ENCODE measurements around the gene NPAS3. TPM values are rescaled to one million over a fixed set of nuclear protein-coding genes. Genes with fewer than 3 reads are reported as not detected.

The NPAS3 gene
- total RNA-seq, 2 experiments from 2014 or later, result not detected

GRCh38 chr14:33606591-33606990 is 667.9 kb downstream of the NPAS3 start:
- ChIA-PET CTCF (no interaction called here), POLR2A (no interaction called here)
- no peaks in the 10 kb centered on the region for H3K9me3 Mint-ChIP-seq (ENCODE audit: insufficient read depth)
- no peaks in the 10 kb centered on the region for H3K27me3 Mint-ChIP-seq (ENCODE audit: low read depth)
- no peaks in the 10 kb centered on the region for H3K4me1 Mint-ChIP-seq (ENCODE audit: low read depth)
- no peak overlapping the region for H3K27ac Mint-ChIP-seq
- DNase-seq, result no peak
- ATAC-seq, result no peak
- H3K36me3 Mint-ChIP-seq (ENCODE audit: low read depth), result no peaks in the 10 kb centered on the region
- H3K4me3 Mint-ChIP-seq, result no peak overlapping the region

DNA sequence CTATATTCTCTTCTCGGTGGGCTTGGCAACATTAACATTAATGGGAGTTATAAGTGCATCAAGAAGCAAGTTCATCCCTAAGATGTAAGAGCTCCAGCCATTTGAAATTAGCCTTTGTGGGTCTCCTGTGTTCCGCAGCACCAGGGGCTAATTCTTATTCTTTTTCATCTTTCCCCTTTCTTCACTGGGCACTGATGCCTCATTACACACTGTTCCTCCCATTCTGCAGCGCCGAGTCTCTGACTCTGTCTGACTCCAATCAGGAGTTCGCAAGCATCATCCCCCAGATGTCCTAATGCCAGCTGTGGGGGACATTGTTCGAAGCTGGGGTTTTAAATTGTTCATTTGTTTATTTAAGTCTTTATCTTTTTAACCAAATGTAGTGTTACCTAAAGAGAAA is 670.9 kb downstream of the NPAS3 start:
- no peaks in the 10 kb centered on the region for H3K4me1 Mint-ChIP-seq (ENCODE audit: low read depth)
- DNase-seq (no peak), ATAC-seq (no peak)
- H3K4me3 Mint-ChIP-seq, result no peak overlapping the region
- H3K27me3 Mint-ChIP-seq (ENCODE audit: low read depth), result no peaks in the 10 kb centered on the region
- no peak overlapping the region for H3K27ac Mint-ChIP-seq
- POLR2A ChIA-PET, result no interaction called here
- no peaks in the 10 kb centered on the region for H3K9me3 Mint-ChIP-seq (ENCODE audit: insufficient read depth)
- CTCF ChIA-PET, result no interaction called here
- H3K36me3 Mint-ChIP-seq (ENCODE audit: low read depth), result no peaks in the 10 kb centered on the region

DNA sequence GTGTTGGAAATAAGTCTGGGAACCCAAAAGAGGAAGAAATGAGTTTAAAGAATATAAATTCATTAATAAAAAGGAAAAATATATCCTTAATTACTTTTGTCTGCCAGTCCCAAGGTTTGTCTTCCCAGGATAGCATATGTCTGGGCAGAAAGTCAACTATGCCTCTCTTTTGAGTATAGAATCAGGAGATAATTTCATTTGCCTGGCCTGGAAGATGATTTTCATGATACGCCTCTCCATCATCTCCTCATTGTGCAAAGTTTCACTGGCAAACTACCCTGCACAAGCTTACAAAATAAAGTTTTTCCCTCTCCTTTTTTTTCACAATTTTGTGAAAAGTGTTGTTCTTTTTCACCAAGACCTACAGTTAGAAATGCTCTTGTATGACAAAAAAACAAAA is 671.4 kb downstream of the NPAS3 start:
- Mint-ChIP-seq H3K36me3 (ENCODE audit: low read depth) (no peaks in the 10 kb centered on the region), H3K4me1 (ENCODE audit: low read depth) (no peaks in the 10 kb centered on the region), H3K4me3 (no peak overlapping the region), H3K27ac (no peak overlapping the region), H3K27me3 (ENCODE audit: low read depth) (no peaks in the 10 kb centered on the region), H3K9me3 (ENCODE audit: insufficient read depth) (no peaks in the 10 kb centered on the region)
- no peak for DNase-seq
- ChIA-PET POLR2A (no interaction called here), CTCF (no interaction called here)
- no peak for ATAC-seq

DNA sequence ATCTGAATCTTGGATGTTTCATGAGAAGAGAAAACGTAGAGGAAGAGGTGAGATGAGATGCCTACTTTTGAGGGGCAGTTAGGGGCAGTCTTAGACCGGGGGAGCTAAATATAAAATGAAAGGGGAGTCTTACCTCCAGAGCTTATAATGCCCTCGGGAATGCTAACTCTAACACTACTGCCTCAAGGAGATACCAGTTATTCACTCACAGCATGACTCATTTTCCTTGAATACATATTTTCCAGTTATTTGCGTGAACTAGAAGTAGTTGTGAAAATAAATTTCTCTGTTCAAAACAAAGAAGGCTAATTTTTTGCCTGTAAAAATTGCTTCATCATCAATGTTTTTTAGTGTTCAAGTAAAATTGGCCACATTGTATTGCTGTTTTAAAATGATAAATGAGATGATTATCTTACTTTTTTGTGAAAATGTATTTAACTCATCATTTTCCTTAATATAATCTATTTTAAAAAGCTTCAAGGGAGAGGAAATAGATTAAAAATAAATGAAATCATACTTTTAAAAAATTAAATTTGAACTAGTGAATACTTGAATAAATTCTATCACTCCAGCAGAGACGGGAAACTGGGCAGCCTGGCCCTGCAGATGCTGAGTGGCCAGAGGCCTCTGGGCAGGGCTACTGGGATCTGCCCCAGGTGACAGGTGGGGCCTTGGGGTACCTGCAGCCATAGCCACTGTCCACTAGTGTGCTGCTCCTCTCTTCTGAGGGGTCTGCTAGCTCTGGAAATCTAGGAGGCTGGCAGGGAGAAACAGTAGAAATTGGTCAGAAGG is 672.9 kb downstream of the NPAS3 start:
- H3K27me3 Mint-ChIP-seq (ENCODE audit: low read depth), result no peaks in the 10 kb centered on the region
- no peak overlapping the region for H3K4me3 Mint-ChIP-seq
- ATAC-seq (no peak), DNase-seq (no peak)
- H3K36me3 Mint-ChIP-seq (ENCODE audit: low read depth), result no peaks in the 10 kb centered on the region
- no peaks in the 10 kb centered on the region for H3K4me1 Mint-ChIP-seq (ENCODE audit: low read depth)
- no peak overlapping the region for H3K27ac Mint-ChIP-seq
- CTCF ChIA-PET, result no interaction called here
- POLR2A ChIA-PET, result no interaction called here
- H3K9me3 Mint-ChIP-seq (ENCODE audit: insufficient read depth), result no peaks in the 10 kb centered on the region

- ATAC-seq (no peak), DNase-seq (no peak)
- H3K36me3 Mint-ChIP-seq (ENCODE audit: low read depth), result no peaks in the 10 kb centered on the region
- H3K27ac Mint-ChIP-seq, result no peak overlapping the region
- H3K4me3 Mint-ChIP-seq, result no peak overlapping the region
- H3K9me3 Mint-ChIP-seq (ENCODE audit: insufficient read depth), result no peaks in the 10 kb centered on the region
- ChIA-PET POLR2A (no interaction called here), CTCF (no interaction called here)
- no peaks in the 10 kb centered on the region for H3K27me3 Mint-ChIP-seq (ENCODE audit: low read depth)
- no peaks in the 10 kb centered on the region for H3K4me1 Mint-ChIP-seq (ENCODE audit: low read depth)
These were observed 673.5 kb downstream of the NPAS3 start for GRCh38 chr14:33612197-33612505.

DNA sequence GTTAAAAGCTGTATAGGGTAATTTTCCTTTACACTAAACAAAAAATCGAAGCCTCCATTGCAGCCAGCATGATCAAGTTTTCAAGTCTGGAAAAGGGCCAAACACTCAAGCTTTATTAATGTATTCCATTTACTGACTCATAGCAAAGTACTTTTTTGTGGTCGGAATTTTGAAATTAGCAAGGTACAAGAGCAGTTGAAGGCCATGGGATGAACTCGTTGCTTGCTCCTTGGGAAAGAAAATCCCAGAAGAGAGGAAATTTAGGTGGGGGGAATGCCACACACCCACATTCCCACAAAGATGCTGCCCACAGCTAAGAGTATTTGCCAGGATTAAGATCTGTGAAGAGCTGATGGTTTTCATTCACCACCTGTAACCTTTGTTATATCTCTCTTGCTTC is 678.5 kb downstream of the NPAS3 start:
- Mint-ChIP-seq H3K27ac (no peak overlapping the region), H3K4me3 (no peak overlapping the region), H3K4me1 (ENCODE audit: low read depth) (no peaks in the 10 kb centered on the region), H3K9me3 (ENCODE audit: insufficient read depth) (no peaks in the 10 kb centered on the region), H3K27me3 (ENCODE audit: low read depth) (no peaks in the 10 kb centered on the region), H3K36me3 (ENCODE audit: low read depth) (no peaks in the 10 kb centered on the region)
- ChIA-PET CTCF (no interaction called here), POLR2A (no interaction called here)
- no peak for ATAC-seq
- no peak for DNase-seq

DNA sequence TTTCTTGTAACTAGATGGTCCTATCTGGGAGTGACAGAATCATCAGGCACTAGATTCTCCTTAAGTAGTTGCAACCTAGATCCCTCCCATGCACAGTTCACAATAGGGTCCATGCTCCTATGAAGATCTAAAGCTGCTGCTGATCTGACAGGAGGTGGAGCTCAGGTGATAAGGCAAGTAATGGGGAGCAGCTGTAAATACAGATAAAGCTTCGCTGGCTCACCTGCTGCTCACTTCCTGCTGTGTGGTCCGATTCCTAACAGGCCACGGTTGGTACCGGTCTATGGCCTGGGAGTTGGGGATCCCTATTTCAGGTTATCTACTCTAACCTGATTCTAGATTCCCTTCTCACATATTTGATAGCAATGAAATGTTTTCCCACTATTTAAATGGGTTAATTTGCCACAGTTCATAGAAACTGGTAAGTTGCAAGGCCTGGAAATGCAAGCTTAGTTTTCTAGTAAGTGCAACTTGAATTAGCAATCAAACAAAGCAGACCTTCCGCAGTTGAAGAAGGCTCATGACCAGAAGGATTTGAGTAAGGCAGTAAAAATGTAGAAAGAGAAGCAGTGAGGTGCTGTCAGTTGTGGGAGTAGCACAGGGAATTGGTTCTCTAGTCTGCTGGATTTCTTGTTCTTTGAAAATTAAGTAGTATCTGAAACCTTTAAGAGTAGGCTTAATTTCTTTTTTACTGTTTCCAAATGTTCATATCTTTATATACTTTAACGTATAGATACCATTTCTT is 679.9 kb downstream of the NPAS3 start:
- ChIA-PET POLR2A (no interaction called here), CTCF (no interaction called here)
- no peaks in the 10 kb centered on the region for H3K36me3 Mint-ChIP-seq (ENCODE audit: low read depth)
- H3K4me3 Mint-ChIP-seq, result no peak overlapping the region
- no peaks in the 10 kb centered on the region for H3K27me3 Mint-ChIP-seq (ENCODE audit: low read depth)
- H3K4me1 Mint-ChIP-seq (ENCODE audit: low read depth), result no peaks in the 10 kb centered on the region
- DNase-seq (no peak), ATAC-seq (no peak)
- H3K9me3 Mint-ChIP-seq (ENCODE audit: insufficient read depth), result no peaks in the 10 kb centered on the region
- no peak overlapping the region for H3K27ac Mint-ChIP-seq

DNA sequence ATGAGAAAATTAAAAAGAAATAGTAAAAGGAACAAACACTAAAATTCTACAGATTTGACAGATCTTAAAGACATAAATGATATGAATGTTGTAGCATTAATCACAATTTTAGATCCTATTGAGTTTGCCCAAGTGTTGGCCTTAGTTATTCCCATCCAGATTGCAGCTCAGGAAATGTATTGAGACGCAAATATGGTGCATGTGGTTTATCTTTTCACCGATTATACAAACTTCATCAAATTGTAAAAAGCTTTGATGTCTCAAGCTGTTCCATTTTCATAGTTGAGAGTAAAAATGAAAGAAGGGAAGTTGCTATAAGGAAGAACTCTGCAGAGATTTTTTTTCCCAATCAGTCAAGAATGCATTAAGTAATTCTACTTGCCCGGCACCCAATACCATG is 683.8 kb downstream of the NPAS3 start:
- no peak for ATAC-seq
- H3K36me3 Mint-ChIP-seq (ENCODE audit: low read depth), result no peaks in the 10 kb centered on the region
- H3K9me3 Mint-ChIP-seq (ENCODE audit: insufficient read depth), result no peaks in the 10 kb centered on the region
- H3K4me1 Mint-ChIP-seq (ENCODE audit: low read depth), result no peaks in the 10 kb centered on the region
- ChIA-PET CTCF (no interaction called here), POLR2A (no interaction called here)
- no peak overlapping the region for H3K27ac Mint-ChIP-seq
- no peaks in the 10 kb centered on the region for H3K27me3 Mint-ChIP-seq (ENCODE audit: low read depth)
- DNase-seq, result no peak
- H3K4me3 Mint-ChIP-seq, result no peak overlapping the region

DNA sequence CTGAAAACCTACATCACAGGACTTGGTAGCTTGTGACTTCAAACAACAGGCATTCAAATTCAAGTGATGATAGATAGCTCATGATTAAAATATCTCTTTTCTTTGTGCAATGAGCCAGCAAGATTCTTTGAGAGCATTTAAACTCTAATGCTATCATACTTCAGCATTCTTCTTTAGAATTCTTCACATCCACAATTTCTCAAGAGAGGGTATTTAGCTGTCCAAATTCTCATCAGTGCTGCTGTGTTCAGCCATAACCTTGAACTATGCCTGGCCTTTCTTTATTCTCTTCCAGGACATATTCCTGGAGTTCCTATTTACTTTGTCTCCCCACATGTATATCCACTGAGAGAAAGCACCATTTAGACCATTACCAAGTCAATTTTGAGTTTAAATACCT is 691.1 kb downstream of the NPAS3 start:
- POLR2A ChIA-PET, result no interaction called here
- no peaks in the 10 kb centered on the region for H3K27me3 Mint-ChIP-seq (ENCODE audit: low read depth)
- DNase-seq, result no peak
- no peaks in the 10 kb centered on the region for H3K36me3 Mint-ChIP-seq (ENCODE audit: low read depth)
- no peaks in the 10 kb centered on the region for H3K4me1 Mint-ChIP-seq (ENCODE audit: low read depth)
- ATAC-seq, result no peak
- H3K4me3 Mint-ChIP-seq, result no peak overlapping the region
- H3K27ac Mint-ChIP-seq, result no peak overlapping the region
- no peaks in the 10 kb centered on the region for H3K9me3 Mint-ChIP-seq (ENCODE audit: insufficient read depth)
- CTCF ChIA-PET, result no interaction called here

DNA sequence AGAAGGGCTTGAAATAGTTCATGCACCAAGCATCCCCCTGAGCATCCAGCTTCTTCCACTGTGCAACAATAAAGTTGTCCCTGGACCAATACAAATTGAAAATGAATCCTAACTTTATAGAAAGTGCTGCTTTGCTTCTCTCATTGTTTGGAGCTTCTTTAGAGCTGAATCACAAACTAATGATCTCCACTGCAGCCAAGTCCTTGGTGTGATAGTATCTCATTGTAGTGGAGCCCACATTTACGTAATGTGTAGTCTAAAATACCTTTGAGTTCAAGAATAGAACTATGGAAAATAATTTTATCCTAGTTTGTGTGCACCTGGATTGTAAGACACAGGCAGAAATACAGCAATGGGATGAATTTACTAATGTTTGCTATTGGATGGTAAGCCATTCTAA is 692.3 kb downstream of the NPAS3 start:
- H3K27ac Mint-ChIP-seq, result no peak overlapping the region
- no peaks in the 10 kb centered on the region for H3K27me3 Mint-ChIP-seq (ENCODE audit: low read depth)
- no peak overlapping the region for H3K4me3 Mint-ChIP-seq
- ChIA-PET POLR2A (no interaction called here), CTCF (no interaction called here)
- ATAC-seq (no peak), DNase-seq (no peak)
- no peaks in the 10 kb centered on the region for H3K9me3 Mint-ChIP-seq (ENCODE audit: insufficient read depth)
- no peaks in the 10 kb centered on the region for H3K36me3 Mint-ChIP-seq (ENCODE audit: low read depth)
- H3K4me1 Mint-ChIP-seq (ENCODE audit: low read depth), result no peaks in the 10 kb centered on the region

DNA sequence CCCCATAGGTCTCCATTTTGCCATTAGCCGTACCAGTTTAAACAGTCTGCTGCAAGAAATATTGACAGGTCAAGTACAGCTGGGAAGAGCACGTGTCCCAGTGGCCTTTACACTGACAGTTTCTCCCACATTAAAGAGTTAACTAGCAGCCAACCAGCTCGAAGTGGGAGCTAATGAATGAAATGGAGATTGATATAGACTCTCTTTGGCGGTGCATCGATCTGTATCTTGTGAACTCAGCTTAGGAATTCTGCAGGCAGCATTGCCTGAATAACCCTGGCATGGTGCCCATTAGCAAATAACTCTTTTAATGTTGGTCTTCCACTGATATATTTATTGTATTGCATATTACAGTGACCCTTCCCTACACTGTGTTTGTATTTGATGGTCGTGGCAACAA is 692.8 kb downstream of the NPAS3 start:
- ChIA-PET CTCF (no interaction called here), POLR2A (no interaction called here)
- H3K4me1 Mint-ChIP-seq (ENCODE audit: low read depth), result no peaks in the 10 kb centered on the region
- no peak overlapping the region for H3K27ac Mint-ChIP-seq
- ATAC-seq (no peak), DNase-seq (no peak)
- no peaks in the 10 kb centered on the region for H3K36me3 Mint-ChIP-seq (ENCODE audit: low read depth)
- no peak overlapping the region for H3K4me3 Mint-ChIP-seq
- no peaks in the 10 kb centered on the region for H3K9me3 Mint-ChIP-seq (ENCODE audit: insufficient read depth)
- no peaks in the 10 kb centered on the region for H3K27me3 Mint-ChIP-seq (ENCODE audit: low read depth)

GRCh38 chr14:33634631-33635030 is 696.0 kb downstream of the NPAS3 start:
- no peak for ATAC-seq
- Mint-ChIP-seq H3K4me3 (no peak overlapping the region), H3K27ac (no peak overlapping the region), H3K36me3 (ENCODE audit: low read depth) (no peaks in the 10 kb centered on the region), H3K9me3 (ENCODE audit: insufficient read depth) (no peaks in the 10 kb centered on the region), H3K4me1 (ENCODE audit: low read depth) (no peaks in the 10 kb centered on the region), H3K27me3 (ENCODE audit: low read depth) (no peaks in the 10 kb centered on the region)
- no peak for DNase-seq
- POLR2A ChIA-PET, result no interaction called here
- CTCF ChIA-PET, result no interaction called here

DNA sequence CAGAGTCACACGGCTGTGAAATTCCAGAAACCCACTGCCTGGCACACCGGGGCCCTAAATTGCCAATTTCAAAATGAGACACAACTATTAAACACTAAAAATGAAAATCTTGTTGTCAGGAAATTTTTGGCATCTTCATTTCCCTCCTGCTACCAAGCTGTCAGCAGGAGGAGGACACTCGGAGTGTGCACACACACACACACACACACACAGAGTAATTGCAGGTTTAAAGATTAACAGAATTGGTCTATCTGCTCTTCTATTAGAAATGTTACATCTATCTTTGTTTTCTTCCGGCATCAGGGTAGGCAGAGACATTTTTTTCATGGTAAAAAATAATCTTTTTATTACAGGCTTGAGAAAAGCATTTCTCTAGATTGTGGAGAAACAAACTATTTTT is 698.0 kb downstream of the NPAS3 start:
- CTCF ChIA-PET, result interaction anchor here (1.0 kb wide), 1 partner anchor 156 kb away, joined by 3 read pairs; no protein-coding TSS in a partner anchor
- Mint-ChIP-seq H3K36me3 (ENCODE audit: low read depth) (no peaks in the 10 kb centered on the region), H3K27ac (no peak overlapping the region), H3K4me1 (ENCODE audit: low read depth) (no peaks in the 10 kb centered on the region), H3K9me3 (ENCODE audit: insufficient read depth) (no peaks in the 10 kb centered on the region), H3K4me3 (no peak overlapping the region), H3K27me3 (ENCODE audit: low read depth) (no peaks in the 10 kb centered on the region)
- DNase-seq (no peak), ATAC-seq (no peak)
- POLR2A ChIA-PET, result no interaction called here

Measured in activated CD8-positive, alpha-beta T cell treated with anti-CD3 and anti-CD28 coated beads, Interleukin-2, amount 10 ng/mL, durations not matched to agents 7 days and 5 days (primary cell).